Body of pancreas (tissue), 4 donors: Measurements from ENCODE around the gene INAVA.

Experiments
- CTCF ChIP-seq, 7 experiments: fragments of 450-650 bp in 4 of 7; fragments of 200-600 bp in 3 of 7; sonication (generic) in 3 of 7; IDR thresholded peaks; one replicate each; pipeline ENCODE4 v1.5.1; 2016 to 2019; ENCODE audit warnings: antibody characterized with exemption in 7 of 7
- POLR2A ChIP-seq, 3 donors: fragments of 450-650 bp; IDR thresholded peaks; one replicate each; pipeline ENCODE4 v1.6.1; 2016; ENCODE audit warnings: antibody characterized with exemption in 3 of 3, mild to moderate bottlenecking in 2 of 3

DNA sequence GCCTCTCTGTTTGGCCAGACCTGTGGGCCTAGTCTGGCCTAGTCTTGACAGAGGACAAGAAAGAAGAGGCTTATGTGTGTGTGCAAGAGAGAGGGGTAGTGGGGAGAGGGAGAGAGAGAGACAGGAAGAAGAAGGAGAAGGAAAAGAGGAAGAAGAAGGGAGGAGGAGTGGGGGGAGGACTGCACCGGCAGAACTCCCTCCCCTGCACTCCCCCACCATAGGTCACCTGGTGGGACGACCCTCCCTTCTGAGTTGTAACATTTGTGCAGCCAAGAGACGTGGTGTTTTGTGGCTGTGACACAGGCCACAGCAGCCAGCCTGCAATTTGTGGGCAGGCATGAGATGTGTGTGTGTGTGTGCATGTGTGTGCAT, 4.3 kb downstream of the INAVA start:
- TF ChIP-seq CTCF (IDR thresholded peaks at IDR 0.05) (no peak), POLR2A (IDR thresholded peaks at IDR 0.05) (no peak)
